GM21526 (cell line): ENCODE data around the gene CCDC3.

Experiments
- ATAC-seq: cut with Tn5 transposase; IDR thresholded peaks from one replicate; pipeline ENCODE4 v1.9.1; 2021; ENCODE audit warnings: moderate library complexity; ENCODE audit not compliant: unreplicated experiment, low FRiP score

The CCDC3 gene

GRCh38 chr10:12848439-12849173 is 152.9 kb downstream of the CCDC3 start:
- ATAC-seq = no peak

GRCh38 chr10:12847361-12847975 is 154.0 kb downstream of the CCDC3 start:
- no peak for ATAC-seq

GRCh38 chr10:12846718-12847117 is 154.8 kb downstream of the CCDC3 start:
- ATAC-seq = no peak
